Epidermal melanocyte (primary cell): ENCODE measurements around the gene PRKAA1.

ENCODE experiments used
- DNase-seq: peaks from one replicate; pipeline ENCODE4 v3.0.0; 2011; ENCODE audit warnings: low spot score; ENCODE audit not compliant: insufficient read length

The PRKAA1 gene

DNA sequence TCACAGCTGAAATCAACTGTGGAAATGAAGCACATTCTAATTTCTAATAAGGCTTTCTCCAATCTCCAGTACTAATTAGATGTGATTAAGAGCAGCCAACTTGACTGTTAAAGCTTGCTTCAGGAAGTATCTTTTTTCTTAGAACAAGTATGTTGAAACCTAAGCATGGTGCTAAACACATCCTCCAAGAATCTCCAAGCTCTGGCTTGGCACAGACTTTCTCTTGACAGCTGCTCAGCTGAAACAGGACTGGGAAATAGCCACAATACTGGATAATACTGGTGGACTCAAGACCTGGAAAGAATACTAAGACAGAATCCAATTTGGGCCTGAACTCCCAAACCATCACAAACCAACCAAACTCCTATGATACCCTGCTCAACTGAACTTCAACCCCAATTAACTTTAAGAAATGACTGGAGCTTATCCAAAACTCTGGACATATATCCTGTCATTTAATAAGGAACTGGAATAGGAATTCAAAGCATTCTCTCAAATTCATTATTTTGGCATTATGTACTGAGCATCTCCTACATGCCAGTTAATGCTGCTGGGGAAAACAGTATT lies 16.2 kb downstream of the PRKAA1 start:
- DNase-seq, result peak; percentile 23

DNA sequence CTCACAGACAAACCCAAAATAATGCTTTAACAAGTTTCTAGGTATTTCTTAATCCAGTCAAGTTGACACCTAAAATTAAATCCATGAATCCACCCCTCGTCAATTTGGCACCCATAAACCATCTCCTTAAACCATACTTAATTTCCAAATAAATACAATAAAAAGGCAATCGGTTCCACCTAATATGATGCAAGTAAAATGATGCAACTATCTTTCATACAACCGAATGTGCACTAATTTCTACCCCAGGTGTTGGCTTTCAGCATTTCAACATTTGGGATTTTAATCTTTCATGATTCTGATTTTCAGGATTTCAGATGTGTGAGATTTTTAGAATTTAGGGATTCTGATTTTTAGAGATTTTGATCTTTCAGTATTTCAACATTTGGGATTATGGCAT lies 17.3 kb downstream of the PRKAA1 start:
- no peak for DNase-seq

GRCh38 chr5:40780199-40780598 lies 18.0 kb downstream of the PRKAA1 start:
- DNase-seq, result no peak

DNA sequence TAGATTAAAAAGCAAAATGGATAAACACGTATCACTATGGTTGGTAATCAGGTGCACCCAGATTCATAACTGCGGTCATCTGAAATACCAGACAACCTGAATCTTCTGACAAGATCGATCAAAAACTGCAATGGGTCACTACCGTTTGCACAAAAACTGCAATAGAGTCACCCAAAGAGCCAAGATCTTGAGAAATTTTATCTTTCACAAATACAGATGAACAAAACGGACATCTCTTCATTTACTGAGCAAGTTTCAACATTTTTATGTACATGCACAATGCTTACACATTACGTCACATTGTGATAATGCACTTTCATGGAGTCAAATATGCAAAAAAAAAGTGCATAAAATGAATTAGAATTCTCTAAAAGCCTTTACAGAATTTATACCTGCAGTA lies 18.6 kb downstream of the PRKAA1 start:
- DNase-seq, result no peak

DNA sequence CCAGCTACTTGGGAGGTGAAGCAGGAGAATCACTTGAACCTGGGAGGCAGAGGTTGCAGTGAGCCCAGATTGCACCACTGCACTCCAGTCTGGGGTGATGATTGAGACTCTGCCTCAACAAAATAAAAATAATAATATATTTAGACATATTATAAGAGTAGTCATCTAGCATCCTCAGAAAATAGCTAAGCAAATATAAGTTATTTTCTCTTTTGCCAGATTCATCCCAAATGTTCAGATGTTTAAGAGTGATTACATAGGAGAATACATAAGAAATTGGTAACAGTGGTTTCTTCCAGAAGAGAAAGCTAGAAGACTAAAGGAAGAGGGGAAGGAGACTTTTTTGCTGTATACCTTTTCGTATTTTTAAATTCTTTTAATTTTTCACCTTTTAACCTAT lies 20.0 kb downstream of the PRKAA1 start:
- DNase-seq, result no peak

DNA sequence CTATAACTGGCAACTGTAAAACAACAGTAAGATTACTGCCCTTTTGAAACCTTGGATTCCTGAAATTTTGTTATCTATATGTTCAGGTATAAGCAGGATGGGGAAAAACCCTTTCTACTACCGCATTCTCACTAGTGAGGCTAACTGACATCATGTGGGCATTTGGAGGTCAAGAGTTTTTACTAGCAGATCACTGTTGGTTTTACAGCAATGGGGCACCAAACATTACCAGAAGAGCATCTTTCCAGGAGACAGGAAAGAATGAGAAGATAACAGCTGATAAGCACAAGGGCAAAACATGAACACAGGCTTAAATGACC lies 21.6 kb downstream of the PRKAA1 start:
- DNase-seq, result no peak

DNA sequence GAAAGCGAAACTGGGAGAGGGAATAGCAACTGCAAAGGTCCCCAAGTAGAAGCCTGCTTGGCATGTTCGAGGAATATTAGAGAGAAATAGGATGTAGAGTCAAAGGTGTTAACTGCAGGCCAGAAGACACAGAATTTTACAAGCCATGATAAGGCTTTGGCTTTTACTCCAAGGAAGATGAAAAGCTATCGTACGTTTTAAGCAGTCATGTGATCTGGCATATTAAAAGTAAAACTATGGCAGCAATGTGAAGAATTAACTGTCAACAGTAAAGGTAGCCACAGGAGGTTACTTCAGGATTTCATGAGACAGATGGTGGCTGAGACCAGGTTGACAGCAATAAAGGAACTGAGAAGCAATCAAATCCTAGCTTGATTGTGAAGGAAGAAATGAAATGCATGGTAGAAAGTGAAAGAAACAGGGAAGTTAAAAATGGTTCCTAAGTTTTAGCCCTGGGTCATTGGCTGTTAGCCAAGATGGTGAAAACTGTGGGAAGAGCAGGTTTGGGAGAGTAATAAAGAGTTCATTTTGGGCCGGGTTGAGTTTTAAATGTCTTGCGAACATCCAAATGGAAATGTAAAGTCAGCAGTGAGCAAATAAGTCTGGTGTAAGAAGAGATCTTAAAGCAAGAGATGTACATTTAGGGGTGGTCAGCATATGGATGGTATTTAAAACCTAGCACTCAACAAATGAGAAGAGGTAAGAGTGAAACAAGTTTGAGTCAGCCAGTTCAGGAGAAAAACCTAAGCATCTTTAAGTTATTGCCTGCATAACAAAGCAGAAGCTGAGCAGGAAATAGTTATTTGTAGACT lies 22.1 kb downstream of the PRKAA1 start:
- DNase-seq, result no peak

- DNase-seq, result no peak
These were observed 22.9 kb downstream of the PRKAA1 start for GRCh38 chr5:40775085-40775845.

- no peak for DNase-seq
These were observed 23.6 kb downstream of the PRKAA1 start for GRCh38 chr5:40774623-40775022.

GRCh38 chr5:40770764-40771163 lies 27.4 kb downstream of the PRKAA1 start:
- DNase-seq, result no peak

GRCh38 chr5:40762705-40763104 lies 35.5 kb downstream of the PRKAA1 start:
- no peak for DNase-seq

GRCh38 chr5:40757400-40757799 lies 40.8 kb downstream of the PRKAA1 start:
- DNase-seq, result no peak

DNA sequence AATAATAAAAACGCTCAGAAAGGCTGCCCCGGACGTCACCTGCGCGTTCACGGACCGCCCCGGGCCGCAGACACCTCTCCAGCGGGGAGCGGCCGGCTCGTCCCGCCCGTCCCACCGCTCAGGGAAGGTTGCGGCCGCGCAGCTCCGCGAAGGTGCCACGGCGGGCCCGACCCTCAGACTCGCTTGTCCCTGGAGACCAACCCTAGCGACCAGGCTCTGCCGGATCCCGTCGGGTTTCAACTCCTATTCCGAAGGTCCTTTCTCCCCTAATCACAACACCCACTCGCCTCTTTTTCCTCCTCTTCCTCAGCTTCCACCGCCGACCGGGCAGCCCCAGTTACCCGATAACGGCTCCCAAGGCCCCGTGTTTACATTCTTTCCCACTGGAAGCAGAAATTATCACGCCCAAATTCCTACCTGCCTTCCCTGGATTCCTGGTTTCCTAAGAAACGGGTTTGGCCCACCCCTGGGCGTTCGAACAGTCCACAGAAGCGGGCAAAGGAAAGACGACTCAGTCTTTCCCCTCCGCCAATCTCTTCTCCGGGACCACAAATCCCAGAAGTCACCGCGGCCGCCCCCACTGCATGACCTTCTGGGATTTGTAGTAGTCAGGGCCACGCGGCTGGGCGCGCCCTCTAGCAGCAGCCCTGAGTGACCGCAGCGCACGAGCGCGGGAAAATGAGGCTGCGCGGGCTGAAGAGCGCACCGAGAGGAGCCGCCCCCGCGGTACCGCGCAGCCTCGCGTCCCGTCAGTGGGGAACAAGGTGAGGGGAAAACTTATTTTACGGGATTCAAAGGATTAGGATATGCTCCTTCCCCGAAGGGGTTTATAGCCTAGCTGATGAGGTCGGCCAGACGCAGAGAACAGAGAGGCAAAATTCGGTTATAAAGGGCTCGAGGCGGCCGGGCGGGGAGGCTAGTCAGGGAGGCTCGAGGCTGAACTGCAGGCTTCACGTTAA lies 42.5 kb downstream of the PRKAA1 start, which contains the start of gene TTC33:
TTC33 (minus strand) TSS at position 555 of the 959 bp plus-strand sequence. CDS start 8,943 bp downstream, outside the sequence.
- peak; percentile 94 for DNase-seq

DNA sequence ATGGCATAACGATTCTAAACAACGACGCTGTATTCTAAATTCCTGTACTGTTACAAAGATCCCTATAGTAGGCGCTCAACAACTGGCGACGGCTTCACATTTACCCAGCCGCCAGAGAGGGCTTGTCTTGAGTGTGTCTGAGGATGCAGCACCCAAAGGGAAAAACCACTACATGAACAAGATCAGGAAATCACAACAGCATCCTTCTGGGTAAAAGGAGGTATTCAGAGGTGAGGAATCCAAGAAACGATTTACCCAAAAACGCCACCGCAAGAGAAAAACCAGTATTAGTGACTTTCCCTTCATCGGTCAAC lies 43.1 kb downstream of the PRKAA1 start:
- DNase-seq, result peak; percentile 83

DNA sequence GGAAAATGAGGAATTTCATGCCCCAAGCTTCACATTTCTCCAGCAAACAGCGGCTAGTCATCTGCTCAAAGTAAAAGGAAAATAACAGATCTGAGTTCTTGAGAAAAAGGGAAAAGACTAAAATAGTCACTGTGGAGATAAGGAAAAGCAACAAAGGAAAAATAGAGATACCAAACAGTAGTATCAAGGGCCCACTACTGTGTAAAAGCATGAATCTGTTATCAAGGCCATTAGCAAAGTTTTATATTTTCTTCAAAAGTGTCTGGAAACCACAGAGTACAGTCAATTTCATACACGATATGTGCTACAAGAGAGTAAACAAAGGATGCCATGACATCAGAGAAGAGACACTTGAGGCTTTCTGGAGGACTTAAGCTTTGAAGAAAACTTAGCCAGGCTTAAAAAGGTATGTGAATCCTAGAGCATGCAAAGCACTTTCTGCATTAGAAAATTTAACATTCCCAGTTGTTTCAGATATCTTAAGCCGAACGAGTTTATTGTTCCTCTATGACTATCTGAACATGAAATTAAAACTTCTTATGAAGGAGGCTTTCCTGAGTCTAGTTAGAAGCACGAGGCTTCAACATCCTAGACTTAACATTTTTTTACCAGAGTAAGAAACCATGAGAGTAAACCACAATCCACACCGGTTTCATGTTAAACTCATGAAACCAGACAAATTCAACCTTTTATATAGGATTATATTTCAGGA lies 43.6 kb downstream of the PRKAA1 start:
- peak; percentile 39 for DNase-seq

DNA sequence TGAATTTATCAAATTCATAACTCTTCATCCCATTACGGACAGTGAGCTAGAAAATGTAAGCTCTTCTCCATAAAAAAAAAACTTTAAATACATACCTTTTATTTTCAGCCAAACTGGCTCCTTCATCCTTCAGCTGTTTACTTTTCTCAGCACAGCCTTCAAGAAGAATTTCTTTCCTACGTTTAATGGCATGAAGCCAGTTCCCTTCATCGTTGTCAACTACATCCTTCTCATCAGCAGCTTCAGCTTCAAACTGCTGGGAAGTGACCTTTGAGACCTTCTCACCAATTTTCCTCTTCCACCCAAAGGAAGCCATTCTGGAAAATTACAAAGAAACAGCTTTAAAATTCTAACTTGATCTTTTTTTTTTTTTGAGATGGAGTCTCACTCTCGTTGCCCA lies 51.5 kb downstream of the PRKAA1 start:
- no peak for DNase-seq

- DNase-seq, result no peak
These were observed 54.4 kb downstream of the PRKAA1 start for GRCh38 chr5:40743771-40744170.

GRCh38 chr5:40738502-40738901 lies 59.7 kb downstream of the PRKAA1 start:
- DNase-seq, result no peak

DNA sequence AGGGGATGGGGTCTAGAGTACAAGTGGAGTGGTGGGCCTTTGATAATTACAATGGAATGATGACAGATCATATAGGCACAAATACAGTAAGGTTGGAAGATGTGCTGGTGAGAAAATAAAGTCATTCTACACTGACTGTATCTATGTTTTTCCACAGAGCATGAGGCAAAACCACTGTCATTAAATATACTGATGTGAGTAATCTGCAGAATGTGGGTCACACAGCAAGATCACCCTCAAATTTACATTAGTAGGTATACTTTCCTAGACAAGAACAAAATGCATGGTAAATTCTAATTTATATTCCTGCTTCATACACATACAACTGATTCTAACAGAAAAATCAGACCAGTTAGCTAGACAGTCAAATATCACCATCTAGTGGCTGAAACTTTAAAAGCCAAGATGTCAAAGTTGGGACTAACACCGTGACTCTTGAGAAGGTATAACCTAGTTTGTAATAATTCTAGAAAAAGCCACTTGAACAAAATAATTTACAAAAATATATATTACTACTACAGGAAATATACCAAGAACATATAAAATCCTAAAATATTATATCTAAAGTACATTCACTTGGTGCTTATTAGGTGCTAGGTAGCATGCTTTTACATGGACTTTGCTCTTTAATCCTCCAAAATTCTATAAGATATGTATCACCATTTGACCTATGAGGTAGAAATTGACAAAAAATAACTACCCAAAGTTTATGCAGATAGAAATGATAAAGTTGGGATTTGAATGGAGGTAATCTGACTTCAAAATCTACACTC lies 61.9 kb downstream of the PRKAA1 start:
- DNase-seq, result no peak

GRCh38 chr5:40735609-40736008 lies 62.6 kb downstream of the PRKAA1 start:
- no peak for DNase-seq
